Smooth muscle cell of the brain vasculature (primary cell): ENCODE results near the gene PCGF3.
"Not testable (repeated sequence)": the region's sequence is repeated elsewhere in the genome, so short reads cannot be mapped to it uniquely, and the experiment has no call there.

Experiments
- DNase-seq: peaks from one replicate; pipeline ENCODE4 v3.0.0-alpha.2; 2012; ENCODE audit warnings: low read depth, low spot score

Gene PCGF3

GRCh38 chr4:703336-704197 is 2.1 kb upstream of the PCGF3 start:
- DNase-seq: no peak

GRCh38 chr4:704198-704891 is 1.3 kb upstream of the PCGF3 start:
- no peak for DNase-seq

- DNase-seq: no peak
Measured at GRCh38 chr4:704971-705277, 708 bp upstream of the PCGF3 start.

DNA sequence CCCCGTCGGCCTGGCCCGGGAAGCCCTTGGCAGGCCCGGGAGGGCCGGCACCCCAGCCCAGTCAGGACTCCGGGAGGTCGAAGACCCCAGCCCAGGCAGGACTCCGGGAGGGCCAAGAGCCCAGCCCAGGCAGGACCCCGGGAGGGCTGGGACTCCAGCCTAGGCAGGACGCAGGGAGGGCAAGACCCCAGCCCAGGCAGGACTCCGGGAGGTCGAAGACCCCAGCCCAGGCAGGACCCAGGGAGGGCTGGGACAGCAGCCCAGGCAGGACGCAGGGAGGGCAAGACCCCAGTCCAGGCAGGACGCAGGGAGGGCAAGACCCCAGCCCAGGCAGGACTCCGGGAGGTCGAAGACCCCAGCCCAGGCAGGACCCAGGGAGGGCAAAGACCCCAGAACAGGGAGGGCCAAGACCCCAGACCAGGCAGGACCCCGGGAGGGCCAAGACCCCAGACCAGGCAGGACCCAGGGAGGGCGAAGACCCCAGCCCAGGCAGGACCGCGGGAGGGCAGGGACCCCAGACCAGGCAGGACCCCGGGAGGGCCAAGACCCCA is 526 bp downstream of the PCGF3 start:
- not testable (repeated sequence) for DNase-seq

GRCh38 chr4:706834-707598 is 1.4 kb downstream of the PCGF3 start:
- no peak for DNase-seq

DNA sequence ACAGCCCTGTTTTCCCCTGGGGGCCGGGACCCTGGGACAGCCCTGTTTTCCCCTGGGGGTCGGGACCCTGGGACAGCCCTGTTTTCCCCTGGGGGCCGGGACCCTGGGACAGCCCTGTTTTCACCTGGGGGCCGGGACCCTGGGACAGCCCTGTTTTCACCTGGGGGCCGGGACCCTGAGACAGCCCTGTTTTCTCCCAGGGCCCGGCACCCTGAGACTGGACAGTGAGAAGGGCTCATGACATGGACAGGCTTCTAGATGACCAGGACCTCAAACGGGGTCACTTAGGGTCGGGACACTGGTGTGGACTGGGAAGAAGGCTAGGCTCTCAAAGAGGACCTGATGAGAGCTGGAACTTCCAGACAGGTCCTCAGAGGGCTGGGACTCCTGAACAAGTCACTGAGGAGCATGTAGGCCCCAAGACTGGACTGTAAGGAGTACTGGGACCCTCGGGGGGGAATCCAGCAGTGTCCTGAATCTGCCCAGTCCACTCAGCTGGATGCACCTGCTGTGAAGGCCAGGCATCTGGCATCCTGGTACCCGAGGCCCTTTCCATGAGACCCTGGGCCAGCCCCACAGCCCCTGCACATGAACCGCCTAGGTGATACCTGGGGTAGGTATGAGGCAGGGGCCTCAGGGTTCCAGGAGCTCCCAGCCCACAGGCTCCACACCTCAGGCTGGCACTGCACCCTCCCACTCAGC is 2.4 kb downstream of the PCGF3 start:
- DNase-seq: no peak

- no peak for DNase-seq
Measured at GRCh38 chr4:708631-708933, 3.0 kb downstream of the PCGF3 start.

DNA sequence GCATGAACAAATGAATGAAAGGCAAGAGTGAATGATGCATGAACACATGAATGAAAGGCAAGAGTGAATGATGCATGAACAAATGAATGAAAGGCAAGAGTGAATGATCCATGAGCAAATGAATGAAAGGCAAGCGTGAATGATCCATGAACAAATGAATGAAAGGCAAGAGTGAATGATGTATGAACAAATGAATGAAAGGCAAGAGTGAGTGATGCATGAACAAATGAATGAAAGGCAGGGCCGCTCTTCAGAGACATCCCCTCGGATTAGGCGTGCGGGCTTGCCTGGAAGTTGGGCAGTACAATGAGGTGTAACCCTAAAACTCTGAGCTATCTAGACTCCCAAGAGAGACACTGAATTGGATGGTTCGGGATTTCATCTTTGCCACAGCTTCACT is 3.7 kb downstream of the PCGF3 start:
- no peak for DNase-seq

- DNase-seq: no peak
Measured at GRCh38 chr4:710116-710515, 4.5 kb downstream of the PCGF3 start.

- no peak for DNase-seq
Measured at GRCh38 chr4:710916-711315, 5.3 kb downstream of the PCGF3 start.

DNA sequence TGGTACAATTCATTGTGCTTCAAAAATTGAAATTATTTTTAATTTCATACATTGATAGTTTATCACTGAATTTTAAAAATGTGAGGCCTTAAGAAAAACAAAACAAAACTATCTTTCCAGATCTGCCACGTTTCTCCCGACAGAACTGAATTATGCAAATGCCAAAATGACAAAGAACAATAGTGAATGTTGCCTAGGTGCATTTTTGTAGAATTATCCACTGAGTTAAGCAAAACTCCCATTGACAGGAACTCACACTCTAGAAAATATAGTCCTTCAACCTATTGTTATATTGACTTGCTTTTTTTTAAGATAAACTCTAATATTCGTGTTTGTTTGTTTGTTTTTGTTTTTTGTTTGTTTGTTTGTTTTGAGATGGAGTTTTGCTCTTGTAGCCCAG is 6.5 kb downstream of the PCGF3 start:
- DNase-seq: no peak

GRCh38 chr4:712916-713632 is 7.4 kb downstream of the PCGF3 start:
- DNase-seq: no peak

GRCh38 chr4:714087-714486 is 8.5 kb downstream of the PCGF3 start:
- no peak for DNase-seq

DNA sequence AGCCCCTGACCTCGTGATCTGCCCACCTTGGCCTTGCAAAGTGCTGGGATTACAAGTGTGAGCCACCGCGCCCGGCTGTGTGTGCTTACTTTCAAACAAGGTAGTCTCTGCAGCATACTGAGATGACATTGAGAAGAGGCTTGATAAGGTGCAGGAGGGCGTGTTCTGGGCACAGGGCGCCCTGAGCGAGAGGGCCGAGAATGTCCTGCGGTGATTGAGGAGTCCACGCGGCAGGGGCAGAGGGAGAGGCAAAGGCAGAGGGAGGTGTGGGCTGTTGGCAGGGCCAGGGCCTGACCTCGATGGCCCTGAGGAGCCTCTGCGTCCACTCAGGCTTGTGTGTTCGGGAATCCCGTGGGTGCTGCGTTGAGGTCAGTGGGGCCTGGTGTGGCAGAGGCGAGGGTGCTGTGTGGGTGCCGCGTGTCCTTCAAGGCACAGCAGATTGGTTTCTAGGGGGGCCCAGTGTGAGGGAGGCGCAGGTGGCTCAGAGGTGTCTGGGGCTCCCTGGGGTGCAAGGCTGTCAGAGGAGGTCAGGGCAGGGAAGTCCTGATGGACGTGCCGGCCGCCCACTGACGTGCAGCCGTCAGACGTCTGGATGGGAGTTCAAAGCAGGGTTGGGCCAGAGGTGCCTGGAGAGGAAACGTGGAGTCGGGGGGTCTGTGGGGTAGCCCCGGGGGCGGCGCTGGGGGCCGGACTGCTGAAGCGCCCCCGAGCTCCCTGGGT is 12.1 kb downstream of the PCGF3 start:
- DNase-seq: no peak

GRCh38 chr4:718460-718859 is 12.8 kb downstream of the PCGF3 start:
- DNase-seq: no peak

DNA sequence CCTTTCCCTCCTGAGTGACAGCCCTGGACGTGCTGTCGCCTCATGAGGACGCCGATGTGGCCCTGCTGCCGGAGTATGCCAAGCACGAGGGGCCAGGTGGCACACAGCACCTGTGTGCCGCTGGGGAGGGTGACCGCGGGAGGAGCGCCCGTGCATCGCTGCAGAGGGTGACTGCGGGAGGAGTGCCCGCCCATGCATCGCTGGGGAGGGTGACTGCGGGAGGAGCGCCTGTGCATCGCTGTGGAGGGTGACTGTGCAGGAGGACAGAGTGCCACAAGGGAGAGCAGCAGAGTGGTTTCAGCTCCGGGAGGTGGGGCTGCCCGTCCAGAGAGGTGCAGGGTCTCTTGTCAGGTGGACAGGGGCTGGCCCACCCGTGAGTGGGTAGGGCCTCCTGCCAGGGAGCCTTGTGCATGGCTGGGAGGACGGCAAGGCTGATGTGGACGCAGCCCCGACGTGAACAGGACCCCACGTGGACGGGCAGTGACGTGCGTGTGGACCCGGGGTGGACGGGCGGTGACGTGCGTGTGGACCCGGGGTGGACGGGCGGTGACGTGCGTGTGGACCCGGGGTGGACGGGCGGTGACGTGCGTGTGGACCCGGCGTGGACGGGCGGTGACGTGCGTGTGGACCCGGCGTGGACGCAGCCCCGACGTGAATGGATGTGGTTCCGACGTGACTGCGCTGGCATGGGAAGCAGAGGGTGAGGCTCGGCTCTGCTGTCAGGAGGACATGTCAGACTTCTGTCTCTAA is 14.7 kb downstream of the PCGF3 start:
- DNase-seq: no peak

- no peak for DNase-seq
Measured at GRCh38 chr4:721261-722168, 15.9 kb downstream of the PCGF3 start.

- DNase-seq: no peak
Measured at GRCh38 chr4:722169-722725, 16.6 kb downstream of the PCGF3 start.
